IMR-90 (cell line): ENCODE measurements around the gene ARHGAP23. TPM values are rescaled to one million over a fixed set of nuclear protein-coding genes. Genes with fewer than 3 reads are reported as not detected.

Source experiments
- ATAC-seq: fragments of 200-7000 bp; cut with Tn5 transposase; 2 replicates; pipeline ENCODE4 v1.9.1; 2020; ENCODE audit warnings: low read depth, mild to moderate bottlenecking, moderate library complexity
- BruUV-seq: library from RNA; stranded (reverse); fragments of 400-500 nt; replicated peaks from 2 replicates; lab custom pipeline; 2021; lab: Mats Ljungman, UMichigan
- CTCF ChIA-PET: fragments of 300-600 bp; formaldehyde crosslinking; extraction: SDS; loops from one replicate; lab custom pipeline; 2021; ENCODE audit warnings: antibody characterized with exemption; lab: Yijun Ruan, JAX
- POLR2A ChIA-PET: fragments of 300-600 bp; sonication (Branson Sonifier 250); formaldehyde crosslinking; loops from one replicate; lab custom pipeline; 2022; ENCODE audit warnings: antibody characterized with exemption; ENCODE audit not compliant: unreplicated experiment; lab: Charles Lee
- DNase-seq: peaks from one replicate; pipeline ENCODE4 v3.0.0; 2013
- H2AFZ ChIP-seq: replicated peaks from 2 replicates; pipeline ENCODE3; 2013; ENCODE audit warnings: low read length, mild to moderate bottlenecking; ENCODE audit not compliant: poor library complexity
- H2AK5ac ChIP-seq: 2 replicates; pipeline ENCODE4 v1.6.1; 2013; ENCODE audit warnings: low read depth, low read length, inconsistent platforms
- H2AK9ac ChIP-seq: replicated peaks from 2 replicates; pipeline ENCODE3; 2013; ENCODE audit warnings: mild to moderate bottlenecking, low read depth, low read length, moderate library complexity; ENCODE audit not compliant: poor library complexity
- H2BK120ac ChIP-seq: 2 replicates; pipeline ENCODE4 v1.6.1; 2013; ENCODE audit warnings: low read depth, low read length, inconsistent platforms
- H2BK15ac ChIP-seq: 3 replicates; pipeline ENCODE4 v1.6.1; 2013; ENCODE audit warnings: low read depth, low read length, inconsistent platforms
- H2BK20ac ChIP-seq: 2 replicates; pipeline ENCODE4 v1.6.1; 2013; ENCODE audit warnings: low read depth, mild to moderate bottlenecking, inconsistent platforms, low read length, moderate library complexity
- H2BK5ac ChIP-seq: 2 replicates; pipeline ENCODE4 v1.6.1; 2013; ENCODE audit warnings: mild to moderate bottlenecking, low read depth, low read length, inconsistent platforms; ENCODE audit not compliant: poor library complexity, severe bottlenecking
- H3K14ac ChIP-seq: replicated peaks from 2 replicates; pipeline ENCODE4 v1.6.1; 2013; ENCODE audit warnings: low read depth, low read length, inconsistent platforms
- H3K18ac ChIP-seq: 2 replicates; pipeline ENCODE4 v1.6.1; 2013; ENCODE audit warnings: low read depth, low read length, control low read depth
- H3K23ac ChIP-seq: 2 replicates; pipeline ENCODE4 v1.6.1; 2013; ENCODE audit warnings: low read depth, low read length, inconsistent platforms
- H3K27ac ChIP-seq: 2 replicates; pipeline ENCODE4 v1.5.1; 2013; ENCODE audit warnings: mild to moderate bottlenecking, control low read depth, low read length; ENCODE audit not compliant: insufficient read depth
- H3K27me3 ChIP-seq: 2 replicates; pipeline ENCODE4 v1.6.1; 2013; ENCODE audit warnings: low read length; ENCODE audit not compliant: control insufficient read depth, insufficient read depth
- H3K36me3 ChIP-seq: 2 replicates; pipeline ENCODE4 v1.6.1; 2013; ENCODE audit warnings: low read length, mixed read lengths; ENCODE audit not compliant: control insufficient read depth, insufficient read depth
- H3K4ac ChIP-seq: 2 replicates; pipeline ENCODE4 v1.6.1; 2013; ENCODE audit warnings: low read depth, low read length, inconsistent platforms
- H3K4me1 ChIP-seq: 2 replicates; pipeline ENCODE4 v1.6.1; 2013; ENCODE audit warnings: low read length, mixed read lengths; ENCODE audit not compliant: control insufficient read depth, insufficient read depth
- H3K4me2 ChIP-seq: 2 replicates; pipeline ENCODE4 v1.6.1; 2013; ENCODE audit warnings: low read depth, mild to moderate bottlenecking, control low read depth, low read length, moderate library complexity
- H3K4me3 ChIP-seq: 2 replicates; pipeline ENCODE4 v1.5.1; 2013; ENCODE audit warnings: low read depth, mild to moderate bottlenecking, control low read depth, low read length, moderate library complexity; ENCODE audit not compliant: insufficient read depth
- H3K56ac ChIP-seq: 2 replicates; pipeline ENCODE4 v1.6.1; 2013; ENCODE audit warnings: low read length, inconsistent platforms; ENCODE audit not compliant: insufficient read depth; ENCODE audit errors: extremely low read depth
- H3K79me1 ChIP-seq, 2 experiments: 2 replicates each; pipeline ENCODE4 v1.6.1; 2013; ENCODE audit warnings: low read length in 2 of 2, inconsistent platforms in 1 of 2, low read depth in 1 of 2
- H3K9ac ChIP-seq: 2 replicates; pipeline ENCODE4 v1.6.1; 2013; ENCODE audit warnings: low read depth, low read length, control low read depth
- H3K9me1 ChIP-seq: 2 replicates; pipeline ENCODE4 v1.6.1; 2013; ENCODE audit warnings: low read length, inconsistent platforms; ENCODE audit not compliant: insufficient read depth
- H3K9me3 ChIP-seq: 2 replicates; pipeline ENCODE4 v1.6.1; 2013; ENCODE audit warnings: low read length; ENCODE audit not compliant: control insufficient read depth, insufficient read depth
- H4K20me1 ChIP-seq: 2 replicates; pipeline ENCODE4 v1.6.1; 2013; ENCODE audit warnings: low read length, inconsistent platforms; ENCODE audit not compliant: insufficient read depth
- H4K5ac ChIP-seq: 2 replicates; pipeline ENCODE4 v1.6.1; 2013; ENCODE audit warnings: mild to moderate bottlenecking, low read depth, low read length, control low read depth
- H4K8ac ChIP-seq, 2 experiments: 2 replicates each; pipeline ENCODE4 v1.6.1; 2013; ENCODE audit warnings: low read depth in 2 of 2, low read length in 2 of 2, control low read depth in 1 of 2, inconsistent platforms in 1 of 2
- H4K91ac ChIP-seq: 2 replicates; pipeline ENCODE4 v1.6.1; 2013; ENCODE audit warnings: low read depth, low read length, inconsistent platforms; ENCODE audit not compliant: insufficient read depth
- BHLHE40 ChIP-seq: fragments of 150-350 bp; IDR thresholded peaks from 2 replicates; pipeline ENCODE4 v1.6.1; 2016; ENCODE audit warnings: mild to moderate bottlenecking, low read depth, low read length
- CEBPB ChIP-seq: IDR thresholded peaks from 2 replicates; pipeline ENCODE4 v1.6.1; 2012; ENCODE audit warnings: low read depth, low read length, improper control_type of control experiment
- CHD1 ChIP-seq: IDR thresholded peaks from 2 replicates; pipeline ENCODE4 v1.6.1; 2012; ENCODE audit warnings: low read depth, low read length, improper control_type of control experiment
- ELK1 ChIP-seq: fragments of 150-350 bp; IDR thresholded peaks from 2 replicates; pipeline ENCODE4 v1.6.1; 2016; ENCODE audit warnings: low read depth, mild to moderate bottlenecking, low read length, moderate library complexity, borderline replicate concordance
- FOS ChIP-seq: fragments of 150-350 bp; IDR thresholded peaks from 2 replicates; pipeline ENCODE4 v1.6.1; 2016; ENCODE audit warnings: low read depth, low read length
- MAFK ChIP-seq: IDR thresholded peaks from 2 replicates; pipeline ENCODE4 v1.6.1; 2012; ENCODE audit warnings: low read depth, low read length, improper control_type of control experiment
- MXI1 ChIP-seq: IDR thresholded peaks from 2 replicates; pipeline ENCODE4 v1.6.1; 2012; ENCODE audit warnings: low read depth, mild to moderate bottlenecking, low read length, moderate library complexity, borderline replicate concordance
- NFE2L2 ChIP-seq: fragments of 150-350 bp; IDR thresholded peaks from 2 replicates; pipeline ENCODE4 v1.6.1; 2016; ENCODE audit warnings: low read depth, mild to moderate bottlenecking, low read length
- RAD21 ChIP-seq: IDR thresholded peaks from 2 replicates; pipeline ENCODE4 v1.6.1; 2012; ENCODE audit warnings: low read length, improper control_type of control experiment
- RCOR1 ChIP-seq: IDR thresholded peaks from 2 replicates; pipeline ENCODE4 v1.6.1; 2012; ENCODE audit warnings: mild to moderate bottlenecking, low read length, improper control_type of control experiment; ENCODE audit not compliant: insufficient replicate concordance
- RFX5 ChIP-seq: IDR thresholded peaks from 2 replicates; pipeline ENCODE4 v1.8.0; 2012; ENCODE audit warnings: low read depth, mild to moderate bottlenecking, low read length, moderate library complexity
- USF2 ChIP-seq: fragments of 150-350 bp; IDR thresholded peaks from 2 replicates; pipeline ENCODE4 v1.6.1; 2017; ENCODE audit warnings: mild to moderate bottlenecking, antibody characterized with exemption, low read length, low read depth
- WGBS, 2 experiments: methylation state at CpG; one replicate each; pipeline versions ENCODE4 v1.1.5 to v1.1.7; 2013; ENCODE audit warnings: missing lambda C conversion rate in 2 of 2; ENCODE audit not compliant: insufficient read length in 1 of 2; ENCODE audit errors: extremely low coverage in 2 of 2; 5-methylcytosine and 5-hydroxymethylcytosine counted together
- dilution Hi-C: fragments of 300-500 bp; cut with HindIII; formaldehyde crosslinking; loops from one replicate; pipeline ENCODE4 v1.14.3; 2018; ENCODE audit warnings: low sequenced_read_pairs; ENCODE audit not compliant: unreplicated experiment
- in situ Hi-C: fragments of 300-500 bp; cut with MboI; formaldehyde crosslinking; loops from 3 replicates; pipeline ENCODE4 v1.14.3; 2019; ENCODE audit warnings: low sequenced_read_pairs, inconsistent platforms, mixed read lengths
- intact Hi-C: fragments of 100-400 bp; cut with micrococcal nuclease; formaldehyde crosslinking; loops from 2 replicates; pipeline ENCODE4 v1.10.0; 2022
- polyA plus RNA-seq, 3 experiments: library from polyadenylated mRNA; depleted of rRNA; stranded (reverse); fragments of >200 nt; gene quantifications; 2 replicates each; pipeline ENCODE4 v1.2.3, GENCODE V29; 2012; ENCODE audit warnings: low replicate concordance in 1 of 3
- total RNA-seq: library from RNA; depleted of rRNA; stranded (reverse); fragments of >200 nt; gene quantifications from 2 replicates; pipeline ENCODE4 v1.2.3, GENCODE V29; 2012

ARHGAP23 gene
- total and polyA plus RNA-seq, 2 of the 4 experiments (the other 2 are of a cell fraction) = 9.3 to 43.3 TPM

GRCh38 chr17:38427160-38427949 is 909 bp upstream of the ARHGAP23 start:
- H4K5ac ChIP-seq = peak overlapping the region; percentile 37
- H3K56ac ChIP-seq = peak overlapping the region; percentile 95; the same call in 1 of the 2 replicates
- H3K4me2 ChIP-seq = peak overlapping the region; percentile 88
- H2BK5ac ChIP-seq = peak overlapping the region; percentile 90
- in situ Hi-C loops = no loop called here
- H3K9ac ChIP-seq = peak overlapping the region; percentile 96
- H4K20me1 ChIP-seq = peaks cover 36% of the 10 kb centered on the region
- dilution Hi-C loops = no loop called here
- H2BK15ac ChIP-seq = peak overlapping the region; percentile 94; the same call in 2 of the 3 replicates
- H3K79me1 ChIP-seq = peaks cover 19 to 53% of the 10 kb centered on the region in 2 experiments
- H3K9me1 ChIP-seq = peaks cover 23% of the 10 kb centered on the region
- peak overlapping the region; percentile 96 for H4K91ac ChIP-seq
- ATAC-seq (no peak), DNase-seq (no peak)
- WGBS, 2 experiments = no CpG with 5 or more reads among the region's 7 CpGs
- H3K4ac ChIP-seq = peak overlapping the region; percentile 83
- BruUV-seq = no TSS peak
- peak overlapping the region; percentile 75 for H2AK9ac ChIP-seq
- no peaks in the 10 kb centered on the region for H3K27me3 ChIP-seq
- TF ChIP-seq CHD1 (no peak), MAFK (no peak), RAD21 (no peak), FOS (no peak), RFX5 (no peak), USF2 (no peak), NFE2L2 (no peak), RCOR1 (no peak), BHLHE40 (no peak), MXI1 (no peak), ELK1 (no peak), CEBPB (no peak)
- no peaks in the 10 kb centered on the region for H3K36me3 ChIP-seq
- POLR2A ChIA-PET = no interaction called here
- peak overlapping the region; percentile 97 for H3K14ac ChIP-seq
- peak overlapping the region; percentile 15; the same call in 1 of the 2 replicates for H2AK5ac ChIP-seq
- H4K8ac ChIP-seq = peak overlapping the region; percentile 66 to 84
- H2BK20ac ChIP-seq = no peak overlapping the region
- H2AFZ ChIP-seq = peak overlapping the region; percentile 93
- peak overlapping the region; percentile 66 for H2BK120ac ChIP-seq
- intact Hi-C loops = no loop called here
- H3K27ac ChIP-seq = peak overlapping the region; percentile 95
- H3K23ac ChIP-seq = peak overlapping the region; percentile 92
- H3K4me1 ChIP-seq = peaks cover 38% of the 10 kb centered on the region
- peak overlapping the region; percentile 96 for H3K4me3 ChIP-seq
- peak overlapping the region; percentile 75 for H3K18ac ChIP-seq
- H3K9me3 ChIP-seq = no peaks in the 10 kb centered on the region
- CTCF ChIA-PET = no interaction called here
